H1 (cell line): ENCODE data around the gene MRI1.

Experiments
- ATF3 ChIP-seq: IDR thresholded peaks from 2 replicates; pipeline ENCODE4 v1.6.1; 2011; ENCODE audit warnings: low read depth, mild to moderate bottlenecking, low read length; ENCODE audit not compliant: insufficient read depth
- CHD1 ChIP-seq: IDR thresholded peaks from 2 replicates; pipeline ENCODE4 v1.6.1; 2012; ENCODE audit warnings: low read depth, low read length, improper control_type of control experiment
- CTCF ChIP-seq, 3 experiments: IDR thresholded peaks; 1 replicate in 2 of 3; 2 replicates in 1 of 3; pipeline versions ENCODE4 v1.5.1 to v1.6.1; 2011; ENCODE audit warnings: low read length in 3 of 3, mild to moderate bottlenecking in 3 of 3, inconsistent platforms in 2 of 3, low read depth in 1 of 3, moderate library complexity in 1 of 3; ENCODE audit not compliant: insufficient read depth in 1 of 3; ENCODE audit errors: control extremely low read depth in 1 of 3
- HDAC2 ChIP-seq, 2 experiments: fragments of 300-600 bp in 1 of 2; sonication (generic) in 1 of 2; IDR thresholded peaks; 2 replicates each; pipeline ENCODE4 v1.6.1; 2011 to 2012; ENCODE audit warnings: low read depth in 2 of 2, low read length in 2 of 2, mild to moderate bottlenecking in 2 of 2, moderate library complexity in 2 of 2, borderline replicate concordance in 1 of 2, inconsistent platforms in 1 of 2
- NRF1 ChIP-seq: IDR thresholded peaks from 2 replicates; pipeline ENCODE4 v1.6.1; 2011; ENCODE audit warnings: mild to moderate bottlenecking, low read depth, low read length, improper control_type of control experiment
- RXRA ChIP-seq: IDR thresholded peaks from 2 replicates; pipeline ENCODE4 v1.6.1; 2011; ENCODE audit warnings: low read depth, mild to moderate bottlenecking, low read length, moderate library complexity; ENCODE audit not compliant: insufficient read depth
- TBP ChIP-seq: IDR thresholded peaks from 2 replicates; pipeline ENCODE4 v1.6.1; 2011; ENCODE audit warnings: low read depth, low read length, improper control_type of control experiment
- TCF12 ChIP-seq: IDR thresholded peaks from 2 replicates; pipeline ENCODE4 v1.6.1; 2011; ENCODE audit warnings: low read depth, mild to moderate bottlenecking, low read length

- 0 out of 4 replicates have a peak, but pooled peaks of 1 of the 2 experiments have one; percentile 39 for TF ChIP-seq HDAC2 (IDR thresholded peaks at IDR 0.05; ENCODE audit: borderline replicate concordance in 1 of 2, low read depth in 2 of 2, low read length in 2 of 2)
- TF ChIP-seq NRF1: no peak
- TF ChIP-seq CTCF (IDR thresholded peaks at IDR 0.05; ENCODE audit: control extremely low read depth in 1 of 3, insufficient read depth in 1 of 3, low read depth in 1 of 3, low read length in 3 of 3): peak; percentile 65 to 82 (median 80)
- no peak for TF ChIP-seq CHD1
- no peak for TF ChIP-seq TCF12
- no peak for TF ChIP-seq ATF3
- TF ChIP-seq RXRA: no peak
- no peak for TF ChIP-seq TBP
Observed at GRCh38 chr19:13784731-13785452, 20.6 kb downstream of the MRI1 start.
